Measurements from ENCODE around the gene CXCL1. TPM values are rescaled to one million over a fixed set of nuclear protein-coding genes. Genes with fewer than 3 reads are reported as not detected.

The CXCL1 gene
- total RNA-seq, 2 experiments from 2014 or later: not detected

- DNase-seq: no peak
- ChIA-PET CTCF (no interaction called here), POLR2A (no interaction called here)
- Mint-ChIP-seq H3K9me3 (no peaks in the 10 kb centered on the region), H3K36me3 (ENCODE audit: low read depth) (no peaks in the 10 kb centered on the region), H3K27ac (no peak overlapping the region), H3K27me3 (peaks cover 15% of the 10 kb centered on the region), H3K4me3 (no peak overlapping the region), H3K4me1 (no peaks in the 10 kb centered on the region)
Measured at GRCh38 chr4:73842696-73843095, 26.5 kb upstream of the CXCL1 start.

GRCh38 chr4:73843369-73843768 lies 25.8 kb upstream of the CXCL1 start:
- Mint-ChIP-seq H3K9me3 (no peaks in the 10 kb centered on the region), H3K4me1 (no peaks in the 10 kb centered on the region), H3K27me3 (peaks cover 14% of the 10 kb centered on the region), H3K4me3 (no peak overlapping the region), H3K27ac (no peak overlapping the region), H3K36me3 (ENCODE audit: low read depth) (no peaks in the 10 kb centered on the region)
- CTCF ChIA-PET: interaction anchor here (1.2 kb wide), 1 partner anchor 16 kb away, joined by 3 read pairs; no protein-coding TSS in a partner anchor
- no peak for DNase-seq
- POLR2A ChIA-PET: no interaction called here

- H3K27me3 Mint-ChIP-seq: peaks cover 7% of the 10 kb centered on the region
- no peaks in the 10 kb centered on the region for H3K9me3 Mint-ChIP-seq
- no peak for DNase-seq
- ChIA-PET POLR2A (no interaction called here), CTCF (interaction anchor here (1.2 kb wide), 1 partner anchor 15 kb away, joined by 3 read pairs; no protein-coding TSS in a partner anchor)
- H3K4me1 Mint-ChIP-seq: no peaks in the 10 kb centered on the region
- no peaks in the 10 kb centered on the region for H3K36me3 Mint-ChIP-seq (ENCODE audit: low read depth)
- no peak overlapping the region for H3K27ac Mint-ChIP-seq
- H3K4me3 Mint-ChIP-seq: no peak overlapping the region
Measured at GRCh38 chr4:73844345-73844744, 24.8 kb upstream of the CXCL1 start.

GRCh38 chr4:73844806-73845205 lies 24.4 kb upstream of the CXCL1 start:
- Mint-ChIP-seq H3K27me3 (peaks cover 3% of the 10 kb centered on the region), H3K4me3 (no peak overlapping the region), H3K9me3 (no peaks in the 10 kb centered on the region), H3K36me3 (ENCODE audit: low read depth) (no peaks in the 10 kb centered on the region), H3K4me1 (no peaks in the 10 kb centered on the region), H3K27ac (no peak overlapping the region)
- ChIA-PET CTCF (no interaction called here), POLR2A (interaction anchor here (0.6 kb wide), 1 partner anchor 218 kb away, joined by 3 read pairs; no protein-coding TSS in a partner anchor)
- no peak for DNase-seq

- Mint-ChIP-seq H3K27ac (no peak overlapping the region), H3K4me1 (no peaks in the 10 kb centered on the region), H3K27me3 (peaks cover 3% of the 10 kb centered on the region), H3K4me3 (no peak overlapping the region), H3K9me3 (no peaks in the 10 kb centered on the region), H3K36me3 (ENCODE audit: low read depth) (no peaks in the 10 kb centered on the region)
- ChIA-PET POLR2A (no interaction called here), CTCF (interaction anchor here (1.3 kb wide), 1 partner anchor 79 kb away, joined by 3 read pairs; no protein-coding TSS in a partner anchor)
- DNase-seq: no peak
Measured at GRCh38 chr4:73847526-73848182, 21.5 kb upstream of the CXCL1 start.

GRCh38 chr4:73848183-73848777 lies 20.9 kb upstream of the CXCL1 start:
- no peaks in the 10 kb centered on the region for H3K9me3 Mint-ChIP-seq
- H3K4me3 Mint-ChIP-seq: no peak overlapping the region
- no peak for DNase-seq
- H3K27me3 Mint-ChIP-seq: peaks cover 3% of the 10 kb centered on the region
- H3K27ac Mint-ChIP-seq: no peak overlapping the region
- H3K36me3 Mint-ChIP-seq (ENCODE audit: low read depth): no peaks in the 10 kb centered on the region
- ChIA-PET CTCF (interaction anchor here (1.3 kb wide), 1 partner anchor 78 kb away, joined by 3 read pairs; no protein-coding TSS in a partner anchor), POLR2A (no interaction called here)
- no peaks in the 10 kb centered on the region for H3K4me1 Mint-ChIP-seq

GRCh38 chr4:73850261-73850970 lies 18.8 kb upstream of the CXCL1 start:
- Mint-ChIP-seq H3K4me1 (no peaks in the 10 kb centered on the region), H3K27me3 (peaks cover 8% of the 10 kb centered on the region), H3K27ac (no peak overlapping the region), H3K36me3 (ENCODE audit: low read depth) (no peaks in the 10 kb centered on the region), H3K9me3 (no peaks in the 10 kb centered on the region), H3K4me3 (no peak overlapping the region)
- ChIA-PET CTCF (interaction anchor here (0.6 kb wide), 1 partner anchor 28 kb away, joined by 3 read pairs; no protein-coding TSS in a partner anchor), POLR2A (no interaction called here)
- no peak for DNase-seq

- ChIA-PET POLR2A (no interaction called here), CTCF (interaction anchor here (0.6 kb wide), 1 partner anchor 29 kb away, joined by 3 read pairs; no protein-coding TSS in a partner anchor)
- H3K4me1 Mint-ChIP-seq: no peaks in the 10 kb centered on the region
- no peaks in the 10 kb centered on the region for H3K9me3 Mint-ChIP-seq
- H3K4me3 Mint-ChIP-seq: no peak overlapping the region
- no peak for DNase-seq
- H3K36me3 Mint-ChIP-seq (ENCODE audit: low read depth): no peaks in the 10 kb centered on the region
- no peak overlapping the region for H3K27ac Mint-ChIP-seq
- H3K27me3 Mint-ChIP-seq: peaks cover 8% of the 10 kb centered on the region
Measured at GRCh38 chr4:73851293-73851692, 17.9 kb upstream of the CXCL1 start.

- DNase-seq: no peak
- Mint-ChIP-seq H3K27me3 (peaks cover 6% of the 10 kb centered on the region), H3K27ac (no peak overlapping the region), H3K4me3 (no peak overlapping the region), H3K9me3 (no peaks in the 10 kb centered on the region), H3K4me1 (no peaks in the 10 kb centered on the region), H3K36me3 (ENCODE audit: low read depth) (no peaks in the 10 kb centered on the region)
- POLR2A ChIA-PET: no interaction called here
- CTCF ChIA-PET: no interaction called here
Measured at GRCh38 chr4:73852771-73853170, 16.4 kb upstream of the CXCL1 start.

GRCh38 chr4:73853246-73853704 lies 15.9 kb upstream of the CXCL1 start, which contains the start of gene PF4V1:
Gene PF4V1, plus strand, starts transcription at chr4:73853296. Its CDS starts 67 bp downstream, at chr4:73853363.
- H3K27ac Mint-ChIP-seq: no peak within 1 kb of the TSS

GRCh38 chr4:73853718-73854473 lies 15.3 kb upstream of the CXCL1 start:
- Mint-ChIP-seq H3K9me3 (no peaks in the 10 kb centered on the region), H3K36me3 (ENCODE audit: low read depth) (no peaks in the 10 kb centered on the region), H3K4me3 (no peak overlapping the region), H3K27ac (no peak overlapping the region), H3K4me1 (no peaks in the 10 kb centered on the region), H3K27me3 (peaks cover 6% of the 10 kb centered on the region)
- no peak for DNase-seq
- ChIA-PET POLR2A (no interaction called here), CTCF (no interaction called here)

More at GRCh38 chr4:73853246-73853704, 15.9 kb upstream of the CXCL1 start, which contains the start of gene PF4V1:
- Mint-ChIP-seq H3K36me3 (ENCODE audit: low read depth) (no peaks in the 10 kb centered on the region), H3K27me3 (peaks cover 6% of the 10 kb centered on the region), H3K4me3 (no peak within 1 kb of the TSS), H3K9me3 (no peaks in the 10 kb centered on the region), H3K4me1 (no peaks in the 10 kb centered on the region)
- ChIA-PET POLR2A (no interaction called here), CTCF (no interaction called here)
- no peak for DNase-seq

GRCh38 chr4:73855406-73855805 lies 13.8 kb upstream of the CXCL1 start:
- H3K9me3 Mint-ChIP-seq: no peaks in the 10 kb centered on the region
- POLR2A ChIA-PET: no interaction called here
- no peak overlapping the region for H3K4me3 Mint-ChIP-seq
- CTCF ChIA-PET: no interaction called here
- H3K27ac Mint-ChIP-seq: no peak overlapping the region
- no peaks in the 10 kb centered on the region for H3K36me3 Mint-ChIP-seq (ENCODE audit: low read depth)
- peaks cover 6% of the 10 kb centered on the region for H3K27me3 Mint-ChIP-seq
- no peaks in the 10 kb centered on the region for H3K4me1 Mint-ChIP-seq
- DNase-seq: no peak

Measured in activated CD4-positive, alpha-beta T cell treated with anti-CD3 and anti-CD28 coated beads, Interleukin-2, amount 10 ng/mL, durations not matched to agents 7 days and 5 days (primary cell).